ENCODE data around the gene TTC7B. TPM values are rescaled to one million over a fixed set of nuclear protein-coding genes. Genes with fewer than 3 reads are reported as not detected.

The TTC7B gene
- total RNA-seq, 2 donors from 2014 or later, result 25.0 to 40.7 TPM

GRCh38 chr14:90593254-90594040 is 222.8 kb downstream of the TTC7B start:
- no peak overlapping the region for H3K27ac ChIP-seq
- intact Hi-C loops (cut with DNase I), result no loop called here
- no peaks in the 10 kb centered on the region for H3K27me3 ChIP-seq (replicated peaks; ENCODE audit: insufficient read depth)
- no peaks in the 10 kb centered on the region for H3K36me3 ChIP-seq
- no peak for DNase-seq (ENCODE audit: low spot score)
- H3K4me1 ChIP-seq (replicated peaks), result no peaks in the 10 kb centered on the region
- no peaks in the 10 kb centered on the region for H3K9me3 ChIP-seq
- 49% methylated on average over 25 of the region's 25 CpGs for WGBS
- no peak overlapping the region for H3K4me3 ChIP-seq
- no peak for TF ChIP-seq CTCF (IDR thresholded peaks at IDR 0.05)
- TF ChIP-seq POLR2AphosphoS5 (IDR thresholded peaks at IDR 0.05), result no peak

GRCh38 chr14:90592655-90593054 is 223.6 kb downstream of the TTC7B start:
- TF ChIP-seq POLR2AphosphoS5 (IDR thresholded peaks at IDR 0.05), result no peak
- no peak for TF ChIP-seq POLR2A (IDR thresholded peaks at IDR 0.05)
- no peak for TF ChIP-seq CTCF (IDR thresholded peaks at IDR 0.05)
- H3K27me3 ChIP-seq (replicated peaks; ENCODE audit: insufficient read depth), result no peaks in the 10 kb centered on the region
- H3K36me3 ChIP-seq, result no peaks in the 10 kb centered on the region
- no peak overlapping the region for H3K4me3 ChIP-seq
- WGBS, result 93% methylated on average over 3 of the region's 3 CpGs
- no peak overlapping the region for H3K27ac ChIP-seq
- H3K4me1 ChIP-seq (replicated peaks), result no peaks in the 10 kb centered on the region
- no peak for DNase-seq (ENCODE audit: low spot score)
- intact Hi-C loops (cut with DNase I), result no loop called here
- no peaks in the 10 kb centered on the region for H3K9me3 ChIP-seq

GRCh38 chr14:90587918-90588317 is 228.3 kb downstream of the TTC7B start:
- H3K9me3 ChIP-seq, result no peaks in the 10 kb centered on the region
- intact Hi-C loops (cut with DNase I), result no loop called here
- TF ChIP-seq CTCF (IDR thresholded peaks at IDR 0.05) (no peak), POLR2AphosphoS5 (IDR thresholded peaks at IDR 0.05) (no peak), POLR2A (IDR thresholded peaks at IDR 0.05) (no peak)
- H3K27me3 ChIP-seq (replicated peaks; ENCODE audit: insufficient read depth), result no peaks in the 10 kb centered on the region
- no peak overlapping the region for H3K27ac ChIP-seq
- no peaks in the 10 kb centered on the region for H3K4me1 ChIP-seq (replicated peaks)
- no peak overlapping the region for H3K4me3 ChIP-seq
- no peaks in the 10 kb centered on the region for H3K36me3 ChIP-seq
- no peak for DNase-seq (ENCODE audit: low spot score)
- WGBS, result 85% methylated on average over 10 of the region's 10 CpGs

- TF ChIP-seq POLR2AphosphoS5 (IDR thresholded peaks at IDR 0.05) (no peak), POLR2A (IDR thresholded peaks at IDR 0.05) (no peak), CTCF (IDR thresholded peaks at IDR 0.05) (no peak)
- H3K27me3 ChIP-seq (replicated peaks; ENCODE audit: insufficient read depth), result no peaks in the 10 kb centered on the region
- no peaks in the 10 kb centered on the region for H3K9me3 ChIP-seq
- 98% methylated on average over 6 of the region's 6 CpGs for WGBS
- intact Hi-C loops (cut with DNase I), result no loop called here
- no peaks in the 10 kb centered on the region for H3K36me3 ChIP-seq
- no peak overlapping the region for H3K27ac ChIP-seq
- H3K4me1 ChIP-seq (replicated peaks), result no peaks in the 10 kb centered on the region
- no peak for DNase-seq (ENCODE audit: low spot score)
- no peak overlapping the region for H3K4me3 ChIP-seq
These were observed 228.8 kb downstream of the TTC7B start for GRCh38 chr14:90587252-90587910.

GRCh38 chr14:90585106-90585505 is 231.1 kb downstream of the TTC7B start:
- Histone ChIP-seq H3K27me3 (replicated peaks; ENCODE audit: insufficient read depth) (no peaks in the 10 kb centered on the region), H3K4me1 (replicated peaks) (no peaks in the 10 kb centered on the region), H3K4me3 (no peak overlapping the region), H3K27ac (no peak overlapping the region), H3K9me3 (no peaks in the 10 kb centered on the region), H3K36me3 (no peaks in the 10 kb centered on the region)
- no peak for DNase-seq (ENCODE audit: low spot score)
- 85% methylated on average over 8 of the region's 8 CpGs for whole genome bisulfite sequencing
- TF ChIP-seq CTCF (IDR thresholded peaks at IDR 0.05) (no peak), POLR2A (IDR thresholded peaks at IDR 0.05) (no peak), POLR2AphosphoS5 (IDR thresholded peaks at IDR 0.05) (no peak)
- intact Hi-C loops (cut with DNase I), result no loop called here

All from prostate gland (tissue), 2 donors.